ENCODE measurements around the gene HIKESHI. TPM values are rescaled to one million over a fixed set of nuclear protein-coding genes. Genes with fewer than 3 reads are reported as not detected.

HIKESHI gene
- total and polyA plus RNA-seq, 2 of the 13 experiments (the other 11 are each of a cell fraction or from before 2014, with no cell fraction given): 67.8 to 74.8 TPM

DNA sequence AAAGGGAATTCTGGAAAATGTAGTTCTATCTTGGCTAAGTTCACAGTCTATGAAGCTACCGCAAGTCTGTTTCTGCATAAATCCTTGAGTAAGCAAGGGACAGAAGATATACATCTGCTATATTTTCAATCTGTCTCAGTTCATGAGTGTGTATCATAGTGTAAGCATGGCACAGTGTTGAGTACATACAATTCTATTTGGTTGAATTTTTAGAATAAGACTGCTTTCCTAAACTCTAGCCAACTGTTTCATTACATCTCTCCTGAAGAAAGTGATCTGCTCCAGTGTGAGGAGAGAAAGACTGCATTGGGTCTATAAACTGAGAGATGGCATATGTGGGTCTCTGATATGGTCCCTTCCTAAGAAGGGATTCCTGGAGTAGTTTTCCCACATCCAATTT lies 70.0 kb downstream of the HIKESHI start (continued):
- TF ChIP-seq ZHX2 (IDR thresholded peaks at IDR 0.05; ENCODE audit: low read depth): no peak
- no peak for TF ChIP-seq ZHX2 (CRISPR knock-in tag; IDR thresholded peaks at IDR 0.05; ENCODE audit: borderline replicate concordance)
- TF ChIP-seq, protein P1, sequence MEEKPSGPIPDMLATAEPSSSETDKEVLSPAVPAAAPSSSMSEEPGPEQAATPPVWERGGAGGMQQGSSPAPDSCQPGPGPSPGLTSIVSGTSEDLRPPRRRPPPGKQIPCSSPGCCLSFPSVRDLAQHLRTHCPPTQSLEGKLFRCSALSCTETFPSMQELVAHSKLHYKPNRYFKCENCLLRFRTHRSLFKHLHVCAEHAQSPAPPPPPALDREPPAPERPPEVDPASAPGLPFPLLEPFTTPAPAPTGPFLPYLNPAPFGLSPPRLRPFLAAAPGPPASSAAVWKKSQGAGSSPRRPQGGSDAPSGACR (CRISPR knock-in tag; IDR thresholded peaks at IDR 0.05): no peak

DNA sequence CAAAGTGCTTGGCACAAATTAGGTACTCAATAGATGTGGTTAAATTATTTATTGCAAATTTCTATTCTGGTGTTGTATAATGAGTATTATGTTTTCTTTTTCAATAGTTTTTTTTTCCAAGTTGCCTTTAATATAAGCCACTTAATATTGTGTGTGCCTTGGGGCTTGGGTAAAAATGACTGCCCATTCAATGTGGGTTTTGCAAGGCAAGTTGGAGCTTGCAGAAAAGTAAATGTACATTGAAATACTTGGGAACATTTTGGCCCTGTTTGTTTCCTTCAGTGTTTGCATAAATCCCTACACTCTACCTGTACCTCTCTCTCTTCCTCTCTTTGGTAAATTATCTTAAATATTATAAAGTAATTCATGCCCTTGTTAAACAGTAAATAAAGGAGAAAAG lies 70.5 kb downstream of the HIKESHI start:
- ChIA-PET CTCF (ENCODE audit: low intra/inter-chr PET ratio, low total read pairs) (no interaction called here), POLR2A (no interaction called here)
- TF ChIP-seq ZNF441 (CRISPR knock-in tag; IDR thresholded peaks at IDR 0.05; ENCODE audit: borderline replicate concordance): no peak
- TF ChIP-seq REL (CRISPR knock-in tag; conservative IDR thresholded peaks at IDR 0.05): no peak
- no peaks in the 10 kb centered on the region for H3K9me3 ChIP-seq (ENCODE audit: low read length)
- no peaks in the 10 kb centered on the region for H3K79me2 ChIP-seq (ENCODE audit: insufficient read depth, low read length)
- H3K9ac ChIP-seq (ENCODE audit: insufficient read depth, low read depth, low read length): no peak overlapping the region
- 0 out of 5 replicates have a peak, but pooled peaks cover 0 to 3% of the 10 kb centered on the region in 2 experiments for H3K27me3 ChIP-seq (ENCODE audit: control insufficient read depth in 1 of 2, insufficient read depth in 2 of 2, low read length in 2 of 2)
- ATAC-seq: no peak
- H3K4me2 ChIP-seq (ENCODE audit: low read depth, low read length): no peak overlapping the region
- DNase-seq (ENCODE audit: low spot score): no peak
- H3K27ac ChIP-seq (ENCODE audit: extremely low read length, insufficient read depth, low read length): no peak overlapping the region
- no peaks in the 10 kb centered on the region for H3K36me3 ChIP-seq (replicated peaks in 1 of 2; ENCODE audit: control insufficient read depth in 1 of 2, insufficient read depth in 2 of 2, low read length in 2 of 2)
- no peak overlapping the region for H2AFZ ChIP-seq (ENCODE audit: low read length)
- no peaks in the 10 kb centered on the region for H4K20me1 ChIP-seq (ENCODE audit: insufficient read depth, low read length)
- H3K4me3 ChIP-seq (replicated peaks in 1 of 3; ENCODE audit: insufficient read depth in 1 of 3, low read depth in 2 of 3, low read length in 3 of 3): no peak overlapping the region
- FAIRE-seq: no peak
- in situ Hi-C loops (cut with HindIII; ENCODE audit: extremely low pct_ligation_motif_present, low pct_unique_long_range_greater_than_20kb): loop anchor here (25.0 kb wide), 1 partner anchor 440 kb away; the partner anchor contains the start of gene PRSS23
- H3K4me1 ChIP-seq (ENCODE audit: insufficient read depth, low read length): no peaks in the 10 kb centered on the region
- intact Hi-C loops (cut with micrococcal nuclease; ENCODE audit: unreplicated experiment): no loop called here
- no TSS peak for BruUV-seq (replicated peaks)

All from HepG2 (cell line).